Adrenal gland (tissue), 5 donors: Measurements from ENCODE around the gene MAGEA2B.

Source experiments
- POLR2A ChIP-seq, 2 donors: fragments of 450-650 bp; IDR thresholded peaks; one replicate each; pipeline ENCODE4 v1.6.1; 2017; ENCODE audit warnings: antibody characterized with exemption in 2 of 2, mild to moderate bottlenecking in 2 of 2, moderate library complexity in 1 of 2
- TF ChIP-seq, protein P1 (sequence below), 6 experiments: fragments of 450-650 bp in 4 of 6; fragments of 200-600 bp in 2 of 6; sonication (generic) in 1 of 6; IDR thresholded peaks; 1 replicate in 5 of 6; 2 replicates in 1 of 6; pipeline versions ENCODE4 v1.5.1 to v1.8.0; 2016 to 2021; ENCODE audit warnings: antibody characterized with exemption in 6 of 6, mild to moderate bottlenecking in 2 of 6, moderate library complexity in 1 of 6
- donor health status: DM: no; HTN: no; CAD: no.

DNA sequence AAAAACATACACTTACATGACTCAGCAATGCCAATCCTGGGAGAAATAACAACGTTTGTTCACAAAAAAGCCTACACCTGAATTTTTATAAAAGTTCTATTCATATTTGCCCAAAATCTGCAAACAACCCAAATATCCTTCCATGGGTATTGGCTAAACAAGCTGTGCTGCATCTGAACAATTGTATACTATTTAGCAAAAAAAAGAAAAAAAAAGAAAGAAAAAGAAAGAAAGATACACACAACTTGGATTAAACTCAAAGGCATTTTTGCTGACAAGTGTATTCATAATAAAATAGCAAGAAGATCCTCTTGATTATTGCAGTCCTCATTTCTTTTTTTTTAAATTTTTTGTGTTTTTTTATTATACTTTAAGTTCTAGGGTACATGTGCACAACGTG is 40.3 kb upstream of the MAGEA2B start:
- TF ChIP-seq, protein P1, sequence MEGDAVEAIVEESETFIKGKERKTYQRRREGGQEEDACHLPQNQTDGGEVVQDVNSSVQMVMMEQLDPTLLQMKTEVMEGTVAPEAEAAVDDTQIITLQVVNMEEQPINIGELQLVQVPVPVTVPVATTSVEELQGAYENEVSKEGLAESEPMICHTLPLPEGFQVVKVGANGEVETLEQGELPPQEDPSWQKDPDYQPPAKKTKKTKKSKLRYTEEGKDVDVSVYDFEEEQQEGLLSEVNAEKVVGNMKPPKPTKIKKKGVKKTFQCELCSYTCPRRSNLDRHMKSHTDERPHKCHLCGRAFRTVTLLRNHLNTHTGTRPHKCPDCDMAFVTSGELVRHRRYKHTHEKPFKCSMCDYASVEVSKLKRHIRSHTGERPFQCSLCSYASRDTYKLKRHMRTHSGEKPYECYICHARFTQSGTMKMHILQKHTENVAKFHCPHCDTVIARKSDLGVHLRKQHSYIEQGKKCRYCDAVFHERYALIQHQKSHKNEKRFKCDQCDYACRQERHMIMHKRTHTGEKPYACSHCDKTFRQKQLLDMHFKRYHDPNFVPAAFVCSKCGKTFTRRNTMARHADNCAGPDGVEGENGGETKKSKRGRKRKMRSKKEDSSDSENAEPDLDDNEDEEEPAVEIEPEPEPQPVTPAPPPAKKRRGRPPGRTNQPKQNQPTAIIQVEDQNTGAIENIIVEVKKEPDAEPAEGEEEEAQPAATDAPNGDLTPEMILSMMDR (IDR thresholded peaks at IDR 0.05): no peak
- no peak for TF ChIP-seq POLR2A (IDR thresholded peaks at IDR 0.05)
